NCI-H1417 (cell line): ENCODE measurements around the gene CASTOR1.
"Not testable (repeated sequence)": the region's sequence is repeated elsewhere in the genome, so short reads cannot be mapped to it uniquely, and the experiment has no call there.

Experiments
- DNase-seq, 3 experiments: peaks; one replicate each; lab custom pipeline; 2025; lab: John Stamatoyannopoulos, UW

The CASTOR1 gene

DNA sequence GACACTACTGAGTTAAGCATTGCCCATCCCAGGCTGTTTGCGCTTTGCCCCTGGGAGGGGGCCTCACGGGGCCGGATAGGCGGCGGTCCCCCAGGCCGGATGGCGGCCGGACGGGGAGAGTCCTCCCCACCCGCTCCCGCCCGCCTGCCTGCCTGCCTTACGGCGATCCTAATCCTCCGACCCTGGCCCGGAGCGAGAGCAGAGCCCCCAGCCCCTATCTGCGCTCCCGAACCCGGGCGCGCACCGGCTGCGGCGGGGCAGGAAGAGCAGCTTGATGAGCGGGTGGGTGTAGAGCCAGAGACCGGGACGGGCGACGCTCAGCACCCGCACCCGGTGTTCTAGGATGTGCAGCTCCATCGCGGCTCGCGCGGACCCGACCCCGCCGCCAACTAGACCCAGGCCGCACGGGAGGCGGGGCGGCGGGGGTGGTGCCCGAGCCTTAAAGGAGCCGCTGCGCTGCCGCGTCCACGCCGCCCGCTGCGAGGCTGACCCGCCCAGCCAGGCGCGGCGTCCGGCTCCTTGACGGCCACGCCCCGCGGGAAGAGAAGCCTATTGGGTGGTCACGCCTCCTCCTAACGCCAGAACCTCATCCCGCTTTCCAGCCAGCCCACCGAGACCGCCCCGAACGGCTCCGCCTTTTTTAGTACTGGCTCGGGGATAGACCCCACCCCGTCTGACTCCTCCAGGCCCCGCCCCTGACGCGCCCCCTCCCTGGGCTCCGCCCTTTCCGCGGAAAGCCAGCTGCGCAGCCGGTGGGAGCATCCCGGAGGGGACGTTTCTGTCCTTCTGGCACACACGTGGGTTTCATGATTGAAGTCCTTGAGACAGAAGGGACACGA, at the start of gene CASTOR1:
CASTOR1 (minus strand) TSS at position 365 of the 839 bp plus-strand sequence; CDS start at position 357, 8 bp downstream.
- peak; percentile 82 to 94 (median 88) for DNase-seq

DNA sequence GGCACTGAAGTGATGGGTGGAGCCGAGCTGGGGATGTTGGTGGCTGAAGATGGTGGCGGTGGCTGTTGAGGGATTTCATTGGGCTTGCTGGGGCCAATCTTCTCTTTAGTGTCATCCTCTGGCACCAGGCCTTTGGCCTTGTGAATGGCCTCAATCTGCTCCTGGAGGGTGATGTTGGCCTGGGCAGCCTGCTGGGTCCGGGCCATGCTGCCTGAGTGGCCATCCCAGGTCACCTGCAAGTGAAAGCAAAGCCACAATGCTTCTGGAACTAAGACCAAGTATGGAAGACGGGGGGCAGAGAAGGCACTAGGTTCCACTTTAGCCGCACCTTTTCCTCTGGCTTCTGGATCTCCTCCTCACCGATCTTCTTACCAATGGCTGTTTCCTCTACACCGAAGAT, 49.5 kb upstream of the CASTOR1 start:
- no peak for DNase-seq

GRCh38 chr22:30338341-30338740, 49.0 kb upstream of the CASTOR1 start:
- DNase-seq: not testable (repeated sequence)

GRCh38 chr22:30337461-30337778, 48.1 kb upstream of the CASTOR1 start:
- DNase-seq: no peak

DNA sequence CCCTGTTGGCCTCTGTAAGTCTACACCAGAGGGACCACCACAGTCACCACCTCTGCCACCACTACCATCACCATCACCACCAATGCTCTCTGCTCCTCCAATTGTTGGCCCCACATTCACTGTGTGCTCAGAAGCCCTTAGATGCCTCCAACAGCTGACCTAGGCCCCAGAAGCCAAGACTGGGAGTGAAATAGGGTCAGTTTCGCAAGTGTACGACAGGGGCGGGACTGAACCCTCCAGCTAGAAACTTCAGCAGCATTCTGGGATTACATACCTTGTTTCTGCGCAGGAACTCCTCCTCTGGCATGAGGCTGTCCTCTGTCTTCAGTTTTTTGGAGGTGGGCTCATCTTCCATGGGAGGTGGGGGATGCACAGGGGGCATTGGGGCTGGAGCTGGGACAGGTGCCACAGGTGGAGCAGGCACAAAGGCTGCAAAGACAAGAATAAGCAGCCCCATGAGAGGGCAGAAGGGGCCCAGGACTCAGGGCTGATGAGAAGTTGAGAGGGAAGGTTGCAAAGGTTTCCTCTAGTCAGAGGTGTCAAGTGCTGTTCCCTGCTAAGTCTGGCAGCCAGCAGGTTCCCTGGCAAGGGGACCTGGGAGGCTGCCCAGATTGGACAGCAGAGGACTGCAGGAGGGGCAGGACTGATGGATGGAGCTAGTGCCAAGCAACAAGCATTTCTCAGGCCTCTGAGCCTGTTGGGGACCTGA, 47.6 kb upstream of the CASTOR1 start:
- DNase-seq: no peak

- no peak for DNase-seq
Observed at GRCh38 chr22:30335236-30335635, 45.9 kb upstream of the CASTOR1 start.

DNA sequence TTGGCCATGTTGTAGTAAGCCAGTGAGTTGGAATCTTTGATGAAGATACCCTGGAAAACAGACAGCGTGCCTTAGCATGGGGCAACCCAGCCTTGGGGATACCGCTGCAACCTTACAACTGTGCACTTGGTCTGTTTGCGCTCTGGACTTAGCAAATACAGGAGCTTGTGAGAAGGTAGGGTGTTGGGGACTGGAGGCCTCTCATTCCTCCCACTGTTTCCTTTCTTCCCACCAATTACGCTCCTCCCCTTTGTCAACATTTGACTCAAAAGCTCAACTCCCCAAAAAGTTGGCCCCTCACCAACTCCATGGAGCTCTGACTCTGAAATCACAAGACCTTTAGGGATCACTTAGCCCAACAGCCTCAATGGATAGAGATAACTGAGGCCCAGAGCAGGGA, 45.3 kb upstream of the CASTOR1 start:
- DNase-seq: no peak

DNA sequence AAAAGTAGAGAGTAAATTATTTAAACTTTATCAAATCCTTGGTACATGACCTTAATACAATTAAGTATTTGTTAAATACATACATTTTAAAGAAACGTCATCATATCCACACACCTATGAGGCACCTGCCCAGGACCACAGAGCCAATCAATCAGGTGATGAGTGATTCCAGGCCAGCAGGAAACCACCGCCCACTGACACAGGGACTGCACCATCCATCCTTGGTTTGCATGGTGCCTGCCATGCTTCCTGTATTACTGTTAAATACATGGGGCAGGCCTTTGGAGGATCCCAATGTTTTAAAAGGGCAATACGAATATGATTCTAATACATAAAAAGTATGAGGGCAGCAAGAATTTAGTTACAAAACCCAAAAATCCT, 44.4 kb upstream of the CASTOR1 start:
- no peak for DNase-seq

DNA sequence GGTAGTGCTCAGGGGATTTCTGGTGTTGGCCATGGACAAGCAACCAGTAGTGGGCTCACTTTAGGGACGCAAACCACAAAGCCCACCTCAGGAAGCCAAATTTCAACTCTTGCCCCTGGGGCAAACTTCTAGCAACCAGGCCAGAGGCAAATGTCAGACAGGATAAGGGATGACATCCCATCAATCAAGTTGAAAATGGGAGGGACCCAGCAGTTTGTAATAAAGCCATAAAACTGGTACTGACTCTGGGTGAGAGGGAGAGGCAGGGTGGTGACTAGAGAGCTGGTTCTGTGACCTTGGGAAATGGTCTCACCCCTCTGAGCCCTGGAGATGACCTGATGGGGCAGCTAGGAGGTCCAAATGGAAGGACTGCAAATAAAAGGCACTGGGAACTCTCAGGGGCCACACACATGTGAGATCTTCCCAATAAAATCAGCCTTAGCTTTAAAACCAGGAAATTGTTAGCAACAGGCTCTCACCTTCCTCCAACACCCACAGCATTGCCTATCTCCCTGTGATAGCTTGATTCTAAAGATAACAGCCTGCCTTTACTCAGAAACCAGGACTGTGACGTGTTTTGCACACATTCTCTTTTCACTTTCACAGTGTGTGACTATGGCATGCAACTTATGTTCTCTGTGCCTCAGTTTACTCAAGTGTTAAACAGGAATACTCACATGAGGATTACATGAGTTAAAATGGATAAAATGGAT, 43.8 kb upstream of the CASTOR1 start:
- DNase-seq: no peak

- no peak for DNase-seq
Observed at GRCh38 chr22:30332551-30332950, 43.2 kb upstream of the CASTOR1 start.

GRCh38 chr22:30328466-30329049, 39.3 kb upstream of the CASTOR1 start:
- DNase-seq: no peak

GRCh38 chr22:30327864-30328345, 38.6 kb upstream of the CASTOR1 start:
- DNase-seq: no peak

GRCh38 chr22:30326706-30327362, 37.5 kb upstream of the CASTOR1 start, which contains the start of gene TBC1D10A:
TSS of gene TBC1D10A (minus strand) at chr22:30326941. CDS start at chr22:30326881, 60 bp downstream.
- DNase-seq: peak; percentile 90 to 92 (median 90)

GRCh38 chr22:30326255-30326705, 37.0 kb upstream of the CASTOR1 start:
- DNase-seq: peak in 1 of 3 experiments; percentile 38

GRCh38 chr22:30325724-30326254, 36.5 kb upstream of the CASTOR1 start:
- DNase-seq: no peak

DNA sequence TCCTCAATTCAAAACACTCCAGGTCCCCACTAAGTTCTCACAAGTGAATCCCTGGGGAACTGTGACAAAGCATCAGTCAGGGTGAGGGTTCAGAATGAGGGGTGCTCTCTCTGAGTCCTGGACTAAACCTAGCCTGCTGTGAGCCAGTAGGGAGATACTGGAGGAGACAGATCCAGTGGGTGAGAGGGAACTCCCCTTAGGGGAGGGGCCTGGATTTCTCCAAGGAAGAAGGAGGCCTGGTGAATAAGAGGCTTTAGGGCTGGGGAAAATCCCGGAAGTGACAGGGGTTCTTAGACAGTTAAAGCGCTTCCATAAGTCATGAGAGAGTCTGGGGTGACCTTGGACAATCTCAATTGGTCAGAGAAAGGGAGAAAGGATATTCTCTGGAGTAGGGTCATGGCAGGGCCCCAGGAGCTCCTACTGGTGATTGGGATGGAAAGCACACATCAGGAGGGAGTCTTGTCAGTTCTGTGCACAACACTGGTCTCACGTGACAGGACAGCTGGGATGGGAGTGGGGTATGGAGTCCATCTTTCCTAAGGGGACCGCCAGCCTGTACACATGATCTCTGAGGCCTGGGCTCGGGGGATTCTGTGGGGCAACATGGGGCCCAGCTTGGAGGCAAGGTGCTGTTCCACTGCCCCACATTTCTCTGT, 35.9 kb upstream of the CASTOR1 start:
- no peak for DNase-seq

GRCh38 chr22:30324014-30324730, 34.9 kb upstream of the CASTOR1 start:
- no peak for DNase-seq

- peak in 1 of 3 experiments; percentile 8 for DNase-seq
Observed at GRCh38 chr22:30323246-30323645, 33.9 kb upstream of the CASTOR1 start.

DNA sequence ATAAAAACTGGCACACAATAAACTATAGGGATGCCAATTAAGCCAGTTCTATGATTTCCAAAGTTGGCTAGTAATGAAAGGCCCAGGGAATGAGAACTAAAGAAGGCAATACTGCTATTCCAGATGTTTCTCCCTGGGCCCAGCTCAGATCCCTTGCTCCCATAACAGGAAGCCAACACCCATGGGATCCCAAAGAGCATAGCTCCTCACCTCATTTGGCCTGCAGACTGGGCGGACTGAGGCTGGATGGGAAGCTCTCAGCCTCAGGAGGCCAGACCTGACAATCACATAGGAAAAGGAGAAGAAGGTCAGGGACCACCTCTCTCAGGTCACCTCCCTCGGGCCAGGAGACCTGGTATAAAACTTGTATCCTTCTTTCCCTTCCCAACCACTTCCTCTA, 32.2 kb upstream of the CASTOR1 start:
- no peak for DNase-seq

DNA sequence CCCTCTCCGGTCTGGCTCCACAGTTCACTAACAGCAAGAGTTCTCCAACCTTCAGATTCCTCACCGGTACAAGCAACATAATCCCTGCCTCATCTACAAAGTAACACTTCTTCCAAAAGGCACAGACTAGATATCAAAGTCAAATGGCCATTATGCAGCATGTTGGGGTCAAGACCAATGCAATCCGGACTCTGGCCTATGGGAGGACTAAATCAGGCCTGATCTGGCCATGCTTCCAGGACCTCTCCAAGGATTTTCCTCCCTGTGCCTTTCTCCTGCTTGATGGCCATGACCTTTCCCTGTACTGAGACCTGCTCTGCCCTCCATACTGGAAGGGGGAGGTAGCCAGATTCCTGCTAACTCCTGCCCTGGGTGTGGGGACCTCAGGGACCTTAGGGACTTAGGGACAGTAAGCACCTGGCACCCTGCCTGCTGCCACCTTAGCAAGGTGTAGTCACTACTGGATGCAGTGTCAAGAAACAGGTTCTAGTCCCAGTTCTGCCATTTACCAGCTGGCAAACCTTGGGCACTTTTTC, 30.8 kb upstream of the CASTOR1 start:
- no peak for DNase-seq
